Measurements from ENCODE around the gene AJAP1.

AJAP1 gene

GRCh38 chr1:4653796-4654725 is at the start of gene AJAP1:
Gene AJAP1 (plus strand): TSS chr1:4654609. CDS start chr1:4655426, 817 bp downstream.
- Histone ChIP-seq H3K4me1 (ENCODE audit: control insufficient read depth, insufficient read depth, low read length) (peaks cover 63% of the 10 kb centered on the region), H3K4me3 (ENCODE audit: low read depth, low read length) (peak within 1 kb of the TSS; percentile 60), H3K9ac (ENCODE audit: low read length) (peak within 1 kb of the TSS; percentile 48), H3K27me3 (ENCODE audit: control insufficient read depth, insufficient read depth, low read length) (peaks cover 59% of the 10 kb centered on the region), H3K27ac (ENCODE audit: low read depth, low read length) (no peak within 1 kb of the TSS), H3K36me3 (ENCODE audit: control insufficient read depth, insufficient read depth, low read length) (no peaks in the 10 kb centered on the region), H3K9me3 (ENCODE audit: control insufficient read depth, insufficient read depth, low read depth, low read length) (no peaks in the 10 kb centered on the region)

- peaks cover 6% of the 10 kb centered on the region; the same call in 1 of the 2 replicates for H3K27me3 ChIP-seq (ENCODE audit: control insufficient read depth, insufficient read depth, low read length)
- peaks cover 10% of the 10 kb centered on the region for H3K9me3 ChIP-seq (ENCODE audit: control insufficient read depth, insufficient read depth, low read depth, low read length)
- H3K9ac ChIP-seq (ENCODE audit: low read length) = no peak overlapping the region
- no peak overlapping the region for H3K4me3 ChIP-seq (ENCODE audit: low read depth, low read length)
- H3K4me1 ChIP-seq (ENCODE audit: control insufficient read depth, insufficient read depth, low read length) = peaks cover 4% of the 10 kb centered on the region; the same call in 1 of the 2 replicates
- H3K27ac ChIP-seq (ENCODE audit: low read depth, low read length) = no peak overlapping the region
- no peaks in the 10 kb centered on the region for H3K36me3 ChIP-seq (ENCODE audit: control insufficient read depth, insufficient read depth, low read length)
Observed at GRCh38 chr1:4605158-4605557, 49.3 kb upstream of the AJAP1 start.

- H3K4me3 ChIP-seq (ENCODE audit: low read depth, low read length) = no peak overlapping the region
- peaks cover 19% of the 10 kb centered on the region for H3K9me3 ChIP-seq (ENCODE audit: control insufficient read depth, insufficient read depth, low read depth, low read length)
- peaks cover 4% of the 10 kb centered on the region; the same call in 1 of the 2 replicates for H3K27me3 ChIP-seq (ENCODE audit: control insufficient read depth, insufficient read depth, low read length)
- H3K4me1 ChIP-seq (ENCODE audit: control insufficient read depth, insufficient read depth, low read length) = peaks cover 10% of the 10 kb centered on the region; the same call in 1 of the 2 replicates
- H3K27ac ChIP-seq (ENCODE audit: low read depth, low read length) = no peak overlapping the region
- no peak overlapping the region for H3K9ac ChIP-seq (ENCODE audit: low read length)
- no peaks in the 10 kb centered on the region for H3K36me3 ChIP-seq (ENCODE audit: control insufficient read depth, insufficient read depth, low read length)
Observed at GRCh38 chr1:4611563-4612341, 42.7 kb upstream of the AJAP1 start.

GRCh38 chr1:4612991-4613390 is 41.4 kb upstream of the AJAP1 start:
- no peaks in the 10 kb centered on the region for H3K36me3 ChIP-seq (ENCODE audit: control insufficient read depth, insufficient read depth, low read length)
- peaks cover 19% of the 10 kb centered on the region for H3K9me3 ChIP-seq (ENCODE audit: control insufficient read depth, insufficient read depth, low read depth, low read length)
- no peak overlapping the region for H3K9ac ChIP-seq (ENCODE audit: low read length)
- H3K27me3 ChIP-seq (ENCODE audit: control insufficient read depth, insufficient read depth, low read length) = no peaks in the 10 kb centered on the region; the same call in 1 of the 2 replicates
- no peak overlapping the region for H3K4me3 ChIP-seq (ENCODE audit: low read depth, low read length)
- peaks cover 10% of the 10 kb centered on the region; the same call in 1 of the 2 replicates for H3K4me1 ChIP-seq (ENCODE audit: control insufficient read depth, insufficient read depth, low read length)
- H3K27ac ChIP-seq (ENCODE audit: low read depth, low read length) = no peak overlapping the region

GRCh38 chr1:4613606-4614370 is 40.6 kb upstream of the AJAP1 start:
- Histone ChIP-seq H3K27me3 (ENCODE audit: control insufficient read depth, insufficient read depth, low read length) (no peaks in the 10 kb centered on the region; the same call in 1 of the 2 replicates), H3K4me1 (ENCODE audit: control insufficient read depth, insufficient read depth, low read length) (peaks cover 10% of the 10 kb centered on the region; the same call in 1 of the 2 replicates), H3K4me3 (ENCODE audit: low read depth, low read length) (no peak overlapping the region), H3K27ac (ENCODE audit: low read depth, low read length) (no peak overlapping the region), H3K36me3 (ENCODE audit: control insufficient read depth, insufficient read depth, low read length) (no peaks in the 10 kb centered on the region), H3K9me3 (ENCODE audit: control insufficient read depth, insufficient read depth, low read depth, low read length) (peaks cover 19% of the 10 kb centered on the region), H3K9ac (ENCODE audit: low read length) (no peak overlapping the region)

GRCh38 chr1:4614371-4615137 is 39.9 kb upstream of the AJAP1 start:
- no peaks in the 10 kb centered on the region; the same call in 1 of the 2 replicates for H3K27me3 ChIP-seq (ENCODE audit: control insufficient read depth, insufficient read depth, low read length)
- H3K9ac ChIP-seq (ENCODE audit: low read length) = no peak overlapping the region
- H3K4me3 ChIP-seq (ENCODE audit: low read depth, low read length) = no peak overlapping the region
- H3K4me1 ChIP-seq (ENCODE audit: control insufficient read depth, insufficient read depth, low read length) = peaks cover 10% of the 10 kb centered on the region; the same call in 1 of the 2 replicates
- H3K27ac ChIP-seq (ENCODE audit: low read depth, low read length) = no peak overlapping the region
- no peaks in the 10 kb centered on the region for H3K36me3 ChIP-seq (ENCODE audit: control insufficient read depth, insufficient read depth, low read length)
- peaks cover 15% of the 10 kb centered on the region for H3K9me3 ChIP-seq (ENCODE audit: control insufficient read depth, insufficient read depth, low read depth, low read length)

GRCh38 chr1:4615138-4615470 is 39.3 kb upstream of the AJAP1 start:
- no peak overlapping the region for H3K9ac ChIP-seq (ENCODE audit: low read length)
- no peaks in the 10 kb centered on the region for H3K36me3 ChIP-seq (ENCODE audit: control insufficient read depth, insufficient read depth, low read length)
- H3K4me3 ChIP-seq (ENCODE audit: low read depth, low read length) = no peak overlapping the region
- no peaks in the 10 kb centered on the region; the same call in 1 of the 2 replicates for H3K27me3 ChIP-seq (ENCODE audit: control insufficient read depth, insufficient read depth, low read length)
- H3K9me3 ChIP-seq (ENCODE audit: control insufficient read depth, insufficient read depth, low read depth, low read length) = peaks cover 10% of the 10 kb centered on the region
- peaks cover 10% of the 10 kb centered on the region; the same call in 1 of the 2 replicates for H3K4me1 ChIP-seq (ENCODE audit: control insufficient read depth, insufficient read depth, low read length)
- no peak overlapping the region for H3K27ac ChIP-seq (ENCODE audit: low read depth, low read length)

- Histone ChIP-seq H3K4me3 (ENCODE audit: low read depth, low read length) (no peak overlapping the region), H3K9me3 (ENCODE audit: control insufficient read depth, insufficient read depth, low read depth, low read length) (peaks cover 6% of the 10 kb centered on the region)
Observed at GRCh38 chr1:4615501-4615900, 38.9 kb upstream of the AJAP1 start.

GRCh38 chr1:4616831-4617465 is 37.5 kb upstream of the AJAP1 start:
- Histone ChIP-seq H3K9ac (ENCODE audit: low read length) (no peak overlapping the region), H3K27ac (ENCODE audit: low read depth, low read length) (no peak overlapping the region), H3K4me1 (ENCODE audit: control insufficient read depth, insufficient read depth, low read length) (peaks cover 10% of the 10 kb centered on the region; the same call in 1 of the 2 replicates), H3K9me3 (ENCODE audit: control insufficient read depth, insufficient read depth, low read depth, low read length) (no peaks in the 10 kb centered on the region), H3K4me3 (ENCODE audit: low read depth, low read length) (no peak overlapping the region), H3K36me3 (ENCODE audit: control insufficient read depth, insufficient read depth, low read length) (no peaks in the 10 kb centered on the region), H3K27me3 (ENCODE audit: control insufficient read depth, insufficient read depth, low read length) (no peaks in the 10 kb centered on the region; the same call in 1 of the 2 replicates)

More at GRCh38 chr1:4615501-4615900, 38.9 kb upstream of the AJAP1 start:
- Histone ChIP-seq H3K9ac (ENCODE audit: low read length) (no peak overlapping the region), H3K4me1 (ENCODE audit: control insufficient read depth, insufficient read depth, low read length) (peaks cover 10% of the 10 kb centered on the region; the same call in 1 of the 2 replicates), H3K36me3 (ENCODE audit: control insufficient read depth, insufficient read depth, low read length) (no peaks in the 10 kb centered on the region), H3K27ac (ENCODE audit: low read depth, low read length) (no peak overlapping the region), H3K27me3 (ENCODE audit: control insufficient read depth, insufficient read depth, low read length) (no peaks in the 10 kb centered on the region; the same call in 1 of the 2 replicates)
